BJ (cell line): Measurements from ENCODE around the gene CTCF. TPM values are rescaled to one million over a fixed set of nuclear protein-coding genes. Genes with fewer than 3 reads are reported as not detected.

Experiments
- CTCF ChIA-PET: fragments of 350-600 bp; formaldehyde crosslinking; extraction: SDS; loops from one replicate; lab custom pipeline; 2021; ENCODE audit warnings: antibody characterized with exemption, inconsistent platforms; lab: Yijun Ruan, JAX
- POLR2A ChIA-PET: fragments of 300-600 bp; sonication (Branson Sonifier 250); formaldehyde crosslinking; extraction: SDS; loops from one replicate; lab custom pipeline; 2021; ENCODE audit warnings: antibody characterized with exemption; lab: Charles Lee
- DNase-seq: peaks from one replicate; pipeline ENCODE4 v3.0.0-alpha.2; 2011; ENCODE audit warnings: low read depth
- H3K27me3 ChIP-seq: 2 replicates; pipeline ENCODE4 v1.6.0; 2011; ENCODE audit warnings: low read length; ENCODE audit not compliant: control insufficient read depth, insufficient read depth
- H3K36me3 ChIP-seq: 2 replicates; pipeline ENCODE4 v1.5.1; 2011; ENCODE audit warnings: low read length; ENCODE audit not compliant: control insufficient read depth, insufficient read depth
- H3K4me3 ChIP-seq: 2 replicates; pipeline ENCODE4 v1.5.1; 2011; ENCODE audit warnings: low read depth, mild to moderate bottlenecking, control low read depth, low read length
- polyA plus RNA-seq: library from polyadenylated mRNA; depleted of rRNA; stranded (reverse); fragments of >200 nt; gene quantifications from 2 replicates; pipeline ENCODE4 v1.2.3, GENCODE V29; 2011
- TF ChIP-seq, protein P1 (sequence below): IDR thresholded peaks from 2 replicates; pipeline ENCODE4 v1.5.1; 2011; ENCODE audit warnings: low read depth, mild to moderate bottlenecking, control low read depth, inconsistent platforms, low read length, moderate library complexity; ENCODE audit not compliant: insufficient read depth

Gene CTCF
- polyA plus RNA-seq, 1 experiment, result 20.9 TPM

DNA sequence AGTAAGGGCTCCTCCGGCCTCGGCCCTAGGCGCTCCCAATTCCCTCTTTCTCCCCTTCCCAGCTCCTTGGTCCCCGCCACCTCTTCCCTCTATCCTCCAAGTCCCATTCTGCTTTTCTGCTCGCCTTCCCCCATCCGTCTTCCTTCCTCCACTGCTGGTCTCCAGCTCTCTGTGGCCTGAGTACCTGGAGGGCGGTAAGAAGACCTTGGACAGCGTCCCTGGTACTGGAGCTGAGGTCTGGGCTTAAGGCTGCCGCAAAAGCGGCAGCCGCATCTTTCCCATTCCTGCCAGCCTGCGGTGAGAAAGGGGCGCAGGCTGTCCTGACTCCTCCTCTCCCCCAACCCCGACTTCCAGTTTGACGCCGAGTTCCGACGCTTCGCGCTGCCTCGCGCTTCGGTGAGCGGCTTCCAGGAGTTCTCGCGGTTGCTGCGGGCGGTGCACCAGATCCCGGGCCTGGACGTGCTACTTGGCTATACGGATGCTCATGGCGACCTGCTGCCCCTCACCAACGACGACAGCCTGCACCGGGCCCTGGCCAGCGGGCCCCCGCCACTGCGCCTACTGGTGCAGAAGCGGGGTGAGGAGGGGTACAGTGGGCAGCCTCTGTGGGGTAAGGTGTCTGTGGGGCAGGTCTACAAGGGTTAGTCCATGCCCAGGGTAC, 98.9 kb downstream of the CTCF start:
- peak overlapping the region; percentile 98 for H3K4me3 ChIP-seq
- DNase-seq, result no peak
- peaks cover 15% of the 10 kb centered on the region for H3K36me3 ChIP-seq
- no peaks in the 10 kb centered on the region for H3K27me3 ChIP-seq
- TF ChIP-seq, protein P1, sequence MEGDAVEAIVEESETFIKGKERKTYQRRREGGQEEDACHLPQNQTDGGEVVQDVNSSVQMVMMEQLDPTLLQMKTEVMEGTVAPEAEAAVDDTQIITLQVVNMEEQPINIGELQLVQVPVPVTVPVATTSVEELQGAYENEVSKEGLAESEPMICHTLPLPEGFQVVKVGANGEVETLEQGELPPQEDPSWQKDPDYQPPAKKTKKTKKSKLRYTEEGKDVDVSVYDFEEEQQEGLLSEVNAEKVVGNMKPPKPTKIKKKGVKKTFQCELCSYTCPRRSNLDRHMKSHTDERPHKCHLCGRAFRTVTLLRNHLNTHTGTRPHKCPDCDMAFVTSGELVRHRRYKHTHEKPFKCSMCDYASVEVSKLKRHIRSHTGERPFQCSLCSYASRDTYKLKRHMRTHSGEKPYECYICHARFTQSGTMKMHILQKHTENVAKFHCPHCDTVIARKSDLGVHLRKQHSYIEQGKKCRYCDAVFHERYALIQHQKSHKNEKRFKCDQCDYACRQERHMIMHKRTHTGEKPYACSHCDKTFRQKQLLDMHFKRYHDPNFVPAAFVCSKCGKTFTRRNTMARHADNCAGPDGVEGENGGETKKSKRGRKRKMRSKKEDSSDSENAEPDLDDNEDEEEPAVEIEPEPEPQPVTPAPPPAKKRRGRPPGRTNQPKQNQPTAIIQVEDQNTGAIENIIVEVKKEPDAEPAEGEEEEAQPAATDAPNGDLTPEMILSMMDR, result no peak
- ChIA-PET POLR2A (no interaction called here), CTCF (interaction anchor here (0.6 to 1.1 kb wide), 3 partner anchors 19 to 180 kb away, joined by 3 to 4 read pairs (median 3); no protein-coding TSS in a partner anchor)

DNA sequence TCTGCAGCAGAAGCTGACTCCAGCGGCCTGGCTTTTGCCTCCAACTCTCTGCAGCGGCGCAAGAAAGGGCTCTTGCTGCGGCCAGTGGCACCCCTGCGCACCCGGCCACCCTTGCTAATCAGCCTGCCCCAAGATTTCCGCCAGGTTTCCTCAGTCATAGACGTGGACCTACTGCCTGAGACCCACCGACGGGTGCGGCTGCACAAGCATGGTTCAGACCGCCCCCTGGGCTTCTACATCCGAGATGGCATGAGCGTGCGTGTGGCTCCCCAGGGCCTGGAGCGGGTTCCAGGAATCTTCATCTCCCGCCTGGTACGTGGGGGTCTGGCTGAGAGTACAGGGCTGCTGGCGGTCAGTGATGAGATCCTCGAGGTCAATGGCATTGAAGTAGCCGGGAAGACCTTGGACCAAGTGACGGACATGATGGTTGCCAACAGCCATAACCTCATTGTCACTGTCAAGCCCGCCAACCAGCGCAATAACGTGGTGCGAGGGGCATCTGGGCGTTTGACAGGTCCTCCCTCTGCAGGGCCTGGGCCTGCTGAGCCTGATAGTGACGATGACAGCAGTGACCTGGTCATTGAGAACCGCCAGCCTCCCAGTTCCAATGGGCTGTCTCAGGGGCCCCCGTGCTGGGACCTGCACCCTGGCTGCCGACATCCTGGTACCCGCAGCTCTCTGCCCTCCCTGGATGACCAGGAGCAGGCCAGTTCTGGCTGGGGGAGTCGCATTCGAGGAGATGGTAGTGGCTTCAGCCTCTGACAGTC, 99.7 kb downstream of the CTCF start:
- ChIA-PET CTCF (interaction anchor here (0.6 to 12.1 kb wide), 5 partner anchors 10 to 141 kb away, joined by 3 to 208 read pairs (median 6); no protein-coding TSS in a partner anchor), POLR2A (no interaction called here)
- H3K4me3 ChIP-seq, result no peak overlapping the region
- H3K36me3 ChIP-seq, result peaks cover 13% of the 10 kb centered on the region
- DNase-seq, result no peak
- TF ChIP-seq, protein P1, result no peak
- no peaks in the 10 kb centered on the region for H3K27me3 ChIP-seq

DNA sequence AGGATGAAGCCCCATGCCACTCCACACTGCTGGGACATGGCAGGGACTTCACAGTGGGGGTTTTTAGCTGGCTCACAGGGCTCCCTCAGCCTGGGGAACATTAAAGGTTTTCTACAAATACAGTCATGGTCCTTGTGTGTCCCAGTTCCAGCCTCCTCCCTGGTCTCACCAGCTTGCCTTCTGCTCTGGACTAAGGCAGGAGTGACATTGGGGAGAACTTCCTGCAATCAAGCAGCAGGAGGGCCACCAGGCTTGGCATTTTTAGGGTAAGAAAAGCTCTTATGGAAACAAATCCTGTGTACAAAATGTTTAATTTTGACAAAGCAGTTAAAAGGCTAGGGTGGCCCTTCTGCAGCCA, 100.3 kb downstream of the CTCF start:
- CTCF ChIA-PET, result interaction anchor here (1.4 to 12.1 kb wide), 4 partner anchors 10 to 141 kb away, joined by 3 to 208 read pairs (median 6); no protein-coding TSS in a partner anchor
- TF ChIP-seq, protein P1, result no peak
- DNase-seq, result no peak
- Histone ChIP-seq H3K36me3 (peaks cover 11% of the 10 kb centered on the region), H3K27me3 (no peaks in the 10 kb centered on the region), H3K4me3 (no peak overlapping the region)
- POLR2A ChIA-PET, result no interaction called here

DNA sequence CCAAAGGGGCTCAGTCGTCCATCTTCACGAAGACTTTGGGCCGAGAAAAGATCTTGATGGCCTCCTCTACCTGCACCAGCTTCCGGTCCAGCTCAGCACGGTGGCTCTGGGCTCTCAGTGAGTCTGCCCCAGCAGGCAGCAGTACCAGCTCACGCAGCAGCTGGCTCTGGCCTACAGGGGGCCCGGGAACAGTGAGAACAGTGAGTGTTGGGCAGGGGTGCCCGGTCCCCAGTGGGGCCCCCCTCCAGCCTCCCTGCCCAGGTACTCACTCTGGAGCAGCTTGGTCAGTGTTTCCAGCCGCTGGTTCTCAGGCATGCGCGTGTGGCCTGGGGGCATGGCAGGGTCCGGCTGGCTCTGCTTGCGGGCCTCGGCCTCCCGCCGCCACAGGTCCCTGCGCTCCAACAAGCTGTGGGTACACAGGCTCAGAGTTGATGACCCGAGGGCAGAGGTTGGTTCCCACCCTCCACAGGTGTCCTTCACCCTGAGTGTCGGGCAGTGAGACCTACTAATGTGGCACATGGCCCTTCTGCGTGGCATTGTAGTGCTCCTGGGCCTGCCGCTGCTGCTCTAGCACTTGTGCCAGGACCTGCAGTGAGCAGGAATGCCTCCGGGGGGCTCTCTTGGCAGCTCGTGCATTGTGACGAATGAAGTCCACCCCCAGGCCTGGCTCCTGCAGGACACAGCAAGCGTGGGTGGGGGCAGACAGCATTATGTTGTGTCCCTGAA, 101.0 kb downstream of the CTCF start:
- ChIA-PET CTCF (interaction anchor here (0.7 to 12.1 kb wide), 7 partner anchors 9 to 143 kb away, joined by 3 to 208 read pairs (median 5); partner anchors contain the start of genes CTCF, RANBP10 and TSNAXIP1), POLR2A (no interaction called here)
- Histone ChIP-seq H3K4me3 (no peak overlapping the region), H3K27me3 (no peaks in the 10 kb centered on the region), H3K36me3 (peaks cover 8% of the 10 kb centered on the region)
- TF ChIP-seq, protein P1, result peak; percentile 35
- DNase-seq, result no peak
